ENCODE measurements around the gene BCL2L13. TPM values are rescaled to one million over a fixed set of nuclear protein-coding genes. Genes with fewer than 3 reads are reported as not detected.

The BCL2L13 gene
- total RNA-seq, 1 donor from 2014 or later: 48.4 TPM

DNA sequence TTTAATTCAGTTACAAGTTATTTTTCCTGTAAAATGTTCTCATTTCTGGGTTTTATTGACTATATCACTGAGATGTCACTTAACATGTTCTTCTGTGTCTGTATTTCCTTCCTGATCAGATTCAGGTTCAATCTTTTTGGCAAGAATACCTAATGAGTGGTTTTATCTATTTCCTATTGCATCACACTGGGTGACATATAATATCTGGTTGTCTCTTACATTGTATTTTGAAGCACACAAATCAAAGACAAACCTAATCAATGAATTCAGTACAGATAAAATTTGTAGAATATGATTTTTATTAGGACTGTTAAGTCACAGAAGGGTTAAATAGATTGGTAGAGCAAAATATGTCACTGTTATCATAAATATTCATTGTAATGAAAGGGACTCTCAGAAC is 60.4 kb downstream of the BCL2L13 start:
- TF ChIP-seq, protein P1, sequence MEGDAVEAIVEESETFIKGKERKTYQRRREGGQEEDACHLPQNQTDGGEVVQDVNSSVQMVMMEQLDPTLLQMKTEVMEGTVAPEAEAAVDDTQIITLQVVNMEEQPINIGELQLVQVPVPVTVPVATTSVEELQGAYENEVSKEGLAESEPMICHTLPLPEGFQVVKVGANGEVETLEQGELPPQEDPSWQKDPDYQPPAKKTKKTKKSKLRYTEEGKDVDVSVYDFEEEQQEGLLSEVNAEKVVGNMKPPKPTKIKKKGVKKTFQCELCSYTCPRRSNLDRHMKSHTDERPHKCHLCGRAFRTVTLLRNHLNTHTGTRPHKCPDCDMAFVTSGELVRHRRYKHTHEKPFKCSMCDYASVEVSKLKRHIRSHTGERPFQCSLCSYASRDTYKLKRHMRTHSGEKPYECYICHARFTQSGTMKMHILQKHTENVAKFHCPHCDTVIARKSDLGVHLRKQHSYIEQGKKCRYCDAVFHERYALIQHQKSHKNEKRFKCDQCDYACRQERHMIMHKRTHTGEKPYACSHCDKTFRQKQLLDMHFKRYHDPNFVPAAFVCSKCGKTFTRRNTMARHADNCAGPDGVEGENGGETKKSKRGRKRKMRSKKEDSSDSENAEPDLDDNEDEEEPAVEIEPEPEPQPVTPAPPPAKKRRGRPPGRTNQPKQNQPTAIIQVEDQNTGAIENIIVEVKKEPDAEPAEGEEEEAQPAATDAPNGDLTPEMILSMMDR (IDR thresholded peaks at IDR 0.05; ENCODE audit: insufficient read depth, low read length, severe bottlenecking): no peak
- DNase-seq (ENCODE audit: low read depth) (no peak), FAIRE-seq (no peak)
- H3K4me3 ChIP-seq (ENCODE audit: low read depth, low read length): no peak overlapping the region
- peaks cover 4% of the 10 kb centered on the region for H3K36me3 ChIP-seq (ENCODE audit: control insufficient read depth, insufficient read depth, low read length)
- no peaks in the 10 kb centered on the region for H3K27me3 ChIP-seq (ENCODE audit: control insufficient read depth, insufficient read depth, low read length)

DNA sequence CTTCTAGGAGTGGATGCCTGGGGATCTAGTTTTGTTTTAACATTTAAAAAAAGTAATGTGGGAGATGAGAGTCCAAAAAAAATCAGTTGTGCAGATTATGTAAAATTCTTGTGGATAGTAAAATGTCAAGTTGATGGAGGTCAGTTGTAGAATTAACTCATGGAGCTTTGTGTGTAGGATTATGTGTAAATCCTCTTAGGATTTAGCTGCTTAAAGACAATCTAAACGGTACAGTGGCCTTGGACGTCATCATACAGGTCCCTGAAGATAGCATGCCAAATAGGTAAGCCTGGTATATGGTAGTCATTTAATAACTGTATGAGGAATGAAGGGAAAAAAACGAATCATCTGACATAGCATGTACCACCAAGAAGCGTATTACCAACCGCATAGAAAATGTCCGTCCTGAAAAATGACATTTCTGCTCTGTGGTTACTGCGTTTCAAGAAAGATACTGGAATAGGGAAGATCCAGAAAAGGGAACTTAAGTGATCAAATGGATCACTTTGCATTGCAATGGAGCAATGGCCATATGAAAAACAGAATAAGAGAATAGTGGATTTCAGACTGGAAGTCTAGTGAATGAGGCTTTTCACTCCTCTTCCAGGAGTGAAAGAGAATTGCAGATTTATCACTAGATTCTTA is 61.3 kb downstream of the BCL2L13 start:
- DNase-seq (ENCODE audit: low read depth) (no peak), FAIRE-seq (no peak)
- no peaks in the 10 kb centered on the region for H3K27me3 ChIP-seq (ENCODE audit: control insufficient read depth, insufficient read depth, low read length)
- TF ChIP-seq, protein P1 (IDR thresholded peaks at IDR 0.05; ENCODE audit: insufficient read depth, low read length, severe bottlenecking): no peak
- peaks cover 2% of the 10 kb centered on the region for H3K36me3 ChIP-seq (ENCODE audit: control insufficient read depth, insufficient read depth, low read length)
- H3K4me3 ChIP-seq (ENCODE audit: low read depth, low read length): no peak overlapping the region

DNA sequence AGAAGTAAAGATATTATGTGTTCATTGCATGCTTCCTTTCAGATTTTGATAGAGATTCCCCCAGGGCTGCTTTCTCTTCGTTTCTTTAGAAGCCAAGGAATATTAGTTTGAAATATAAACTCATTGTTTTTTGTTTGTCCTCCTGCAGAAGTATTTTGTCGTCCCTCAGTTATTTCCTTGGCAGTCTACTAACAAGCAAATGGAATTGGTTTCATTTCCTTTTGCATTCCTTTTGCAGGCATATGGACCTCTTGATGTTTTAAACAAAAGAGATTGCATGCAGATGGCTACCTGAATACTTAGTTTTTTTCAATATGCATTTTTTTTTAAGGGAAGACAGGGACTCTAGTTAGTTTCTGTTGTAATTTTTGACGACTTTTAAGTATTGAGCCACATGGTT is 62.2 kb downstream of the BCL2L13 start:
- TF ChIP-seq, protein P1 (IDR thresholded peaks at IDR 0.05; ENCODE audit: insufficient read depth, low read length, severe bottlenecking): no peak
- Histone ChIP-seq H3K36me3 (ENCODE audit: control insufficient read depth, insufficient read depth, low read length) (peaks cover 2% of the 10 kb centered on the region), H3K4me3 (ENCODE audit: low read depth, low read length) (no peak overlapping the region), H3K27me3 (ENCODE audit: control insufficient read depth, insufficient read depth, low read length) (no peaks in the 10 kb centered on the region)
- DNase-seq (ENCODE audit: low read depth): no peak
- no peak for FAIRE-seq

DNA sequence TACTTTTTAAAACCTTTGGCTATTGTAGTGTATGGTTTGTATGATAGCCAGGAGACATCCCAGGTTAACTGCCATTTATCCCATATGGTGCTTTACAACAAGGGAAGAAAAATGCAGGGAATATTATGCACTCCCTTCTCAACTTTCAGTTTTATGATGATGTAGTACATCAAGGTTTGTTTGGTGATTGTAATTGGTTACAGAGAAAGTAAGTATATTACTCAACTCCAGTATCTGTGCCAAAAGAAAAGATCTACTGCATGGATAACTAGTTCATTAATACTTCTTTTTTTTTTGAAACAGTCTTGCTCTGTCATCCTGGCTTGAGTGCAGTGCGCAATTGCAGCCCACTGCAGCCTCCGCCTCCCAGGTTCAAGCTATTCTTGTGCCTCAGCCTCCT is 65.3 kb downstream of the BCL2L13 start:
- TF ChIP-seq, protein P1 (IDR thresholded peaks at IDR 0.05; ENCODE audit: insufficient read depth, low read length, severe bottlenecking): no peak
- no peak for DNase-seq (ENCODE audit: low read depth)
- H3K4me3 ChIP-seq (ENCODE audit: low read depth, low read length): no peak overlapping the region
- H3K36me3 ChIP-seq (ENCODE audit: control insufficient read depth, insufficient read depth, low read length): peaks cover 2% of the 10 kb centered on the region
- no peaks in the 10 kb centered on the region for H3K27me3 ChIP-seq (ENCODE audit: control insufficient read depth, insufficient read depth, low read length)
- FAIRE-seq: no peak

DNA sequence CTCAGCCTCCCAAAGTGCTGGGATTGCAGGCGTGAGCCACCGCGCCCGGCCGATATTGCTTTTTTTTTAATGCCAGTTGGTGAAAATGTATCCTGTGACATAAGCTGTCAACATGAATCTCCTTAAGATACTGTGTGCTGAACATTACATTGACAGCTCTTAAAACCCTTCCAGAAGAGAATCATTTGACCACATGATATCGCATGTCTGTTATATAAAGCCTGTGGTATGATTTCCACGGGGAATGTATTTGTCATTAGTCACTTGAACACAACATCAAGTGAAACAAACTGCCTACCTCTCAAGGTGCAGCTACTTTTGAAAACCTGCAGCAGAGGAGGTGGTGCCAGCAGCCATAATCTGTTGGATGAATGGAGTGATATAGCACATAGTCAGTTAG is 67.0 kb downstream of the BCL2L13 start:
- Histone ChIP-seq H3K36me3 (ENCODE audit: control insufficient read depth, insufficient read depth, low read length) (peaks cover 4% of the 10 kb centered on the region), H3K27me3 (ENCODE audit: control insufficient read depth, insufficient read depth, low read length) (no peaks in the 10 kb centered on the region), H3K4me3 (ENCODE audit: low read depth, low read length) (no peak overlapping the region)
- TF ChIP-seq, protein P1 (IDR thresholded peaks at IDR 0.05; ENCODE audit: insufficient read depth, low read length, severe bottlenecking): no peak
- FAIRE-seq (peak; percentile 60), DNase-seq (ENCODE audit: low read depth) (peak; percentile 55)
